ENCODE data around the gene TRIP12. TPM values are rescaled to one million over a fixed set of nuclear protein-coding genes. Genes with fewer than 3 reads are reported as not detected.

TRIP12 gene
- polyA plus RNA-seq, 1 donor from 2014 or later = 57.2 TPM

DNA sequence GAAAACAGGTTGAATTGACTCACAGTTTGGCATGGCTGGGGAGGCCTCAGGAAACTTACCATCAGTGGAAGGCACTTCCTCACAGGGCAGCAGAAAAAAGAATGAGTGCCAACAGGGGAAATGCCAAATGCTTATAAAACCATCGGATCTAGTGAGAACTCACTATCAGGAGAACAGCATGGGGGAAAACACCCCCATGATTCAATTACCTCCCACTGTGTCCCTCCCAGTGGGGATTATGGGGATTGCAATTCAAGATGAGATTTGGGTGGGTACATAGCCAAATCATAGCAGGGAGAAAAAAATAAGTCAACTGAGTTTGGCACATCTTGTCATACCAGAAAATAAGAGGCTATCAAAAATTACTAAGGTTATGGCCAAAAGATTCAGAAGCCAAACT is 96.3 kb downstream of the TRIP12 start:
- no peak overlapping the region for H3K27ac ChIP-seq (ENCODE audit: low read length)
- no peaks in the 10 kb centered on the region for H3F3A ChIP-seq (ENCODE audit: insufficient read depth, low read length, poor library complexity, severe bottlenecking)
- H3K9me3 ChIP-seq (ENCODE audit: low read length) = no peaks in the 10 kb centered on the region
- H3K4me3 ChIP-seq (ENCODE audit: low read length) = no peak overlapping the region
- no peak overlapping the region for H3K4me2 ChIP-seq (ENCODE audit: low read length)
- H3K9ac ChIP-seq (ENCODE audit: low read length) = no peak overlapping the region
- no peak for TF ChIP-seq TAF1 (IDR thresholded peaks at IDR 0.05; ENCODE audit: low read depth)
- no peaks in the 10 kb centered on the region for H3K79me2 ChIP-seq (replicated peaks; ENCODE audit: insufficient read depth, low read length)
- no peaks in the 10 kb centered on the region for H3K27me3 ChIP-seq (ENCODE audit: insufficient read depth, low read depth, low read length)
- H3K36me3 ChIP-seq (ENCODE audit: insufficient read depth, low read length) = no peaks in the 10 kb centered on the region
- H2AFZ ChIP-seq (ENCODE audit: low read depth, low read length) = no peak overlapping the region
- no peaks in the 10 kb centered on the region for H4K20me1 ChIP-seq (ENCODE audit: insufficient read depth)
- H3K9me2 ChIP-seq (ENCODE audit: insufficient read depth, low read length) = no peaks in the 10 kb centered on the region

- H3F3A ChIP-seq (ENCODE audit: insufficient read depth, low read length, poor library complexity, severe bottlenecking) = no peaks in the 10 kb centered on the region
- no peak for TF ChIP-seq EZH2 (IDR thresholded peaks at IDR 0.05; ENCODE audit: borderline replicate concordance, insufficient read depth, low read length, poor library complexity, severe bottlenecking)
- H3K27me3 ChIP-seq (ENCODE audit: insufficient read depth, low read depth, low read length) = no peaks in the 10 kb centered on the region
- no peaks in the 10 kb centered on the region for H4K20me1 ChIP-seq (ENCODE audit: insufficient read depth)
- no peak overlapping the region for H3K4me3 ChIP-seq (ENCODE audit: low read length)
- H3K9me2 ChIP-seq (ENCODE audit: insufficient read depth, low read length) = no peaks in the 10 kb centered on the region
- no peaks in the 10 kb centered on the region for H3K79me2 ChIP-seq (replicated peaks; ENCODE audit: insufficient read depth, low read length)
- H3K4me2 ChIP-seq (ENCODE audit: low read length) = no peak overlapping the region
- no peak overlapping the region for H2AFZ ChIP-seq (ENCODE audit: low read depth, low read length)
- H3K27ac ChIP-seq (ENCODE audit: low read length) = no peak overlapping the region
- no peaks in the 10 kb centered on the region for H3K36me3 ChIP-seq (ENCODE audit: insufficient read depth, low read length)
- no peak overlapping the region for H3K9ac ChIP-seq (ENCODE audit: low read length)
- no peaks in the 10 kb centered on the region for H3K9me3 ChIP-seq (ENCODE audit: low read length)
Observed at GRCh38 chr2:229821316-229821715, 100.5 kb downstream of the TRIP12 start.

- H3K4me2 ChIP-seq (ENCODE audit: low read length) = no peak overlapping the region
- no peaks in the 10 kb centered on the region for H3K27me3 ChIP-seq (ENCODE audit: insufficient read depth, low read depth, low read length)
- no peak for TF ChIP-seq SMC3 (conservative IDR thresholded peaks at IDR 0.05; ENCODE audit: poor library complexity)
- TF ChIP-seq EZH2 (IDR thresholded peaks at IDR 0.05; ENCODE audit: borderline replicate concordance, insufficient read depth, low read length, poor library complexity, severe bottlenecking) = no peak
- TF ChIP-seq RAD21 (conservative IDR thresholded peaks at IDR 0.05) = no peak
- TF ChIP-seq, protein P1, sequence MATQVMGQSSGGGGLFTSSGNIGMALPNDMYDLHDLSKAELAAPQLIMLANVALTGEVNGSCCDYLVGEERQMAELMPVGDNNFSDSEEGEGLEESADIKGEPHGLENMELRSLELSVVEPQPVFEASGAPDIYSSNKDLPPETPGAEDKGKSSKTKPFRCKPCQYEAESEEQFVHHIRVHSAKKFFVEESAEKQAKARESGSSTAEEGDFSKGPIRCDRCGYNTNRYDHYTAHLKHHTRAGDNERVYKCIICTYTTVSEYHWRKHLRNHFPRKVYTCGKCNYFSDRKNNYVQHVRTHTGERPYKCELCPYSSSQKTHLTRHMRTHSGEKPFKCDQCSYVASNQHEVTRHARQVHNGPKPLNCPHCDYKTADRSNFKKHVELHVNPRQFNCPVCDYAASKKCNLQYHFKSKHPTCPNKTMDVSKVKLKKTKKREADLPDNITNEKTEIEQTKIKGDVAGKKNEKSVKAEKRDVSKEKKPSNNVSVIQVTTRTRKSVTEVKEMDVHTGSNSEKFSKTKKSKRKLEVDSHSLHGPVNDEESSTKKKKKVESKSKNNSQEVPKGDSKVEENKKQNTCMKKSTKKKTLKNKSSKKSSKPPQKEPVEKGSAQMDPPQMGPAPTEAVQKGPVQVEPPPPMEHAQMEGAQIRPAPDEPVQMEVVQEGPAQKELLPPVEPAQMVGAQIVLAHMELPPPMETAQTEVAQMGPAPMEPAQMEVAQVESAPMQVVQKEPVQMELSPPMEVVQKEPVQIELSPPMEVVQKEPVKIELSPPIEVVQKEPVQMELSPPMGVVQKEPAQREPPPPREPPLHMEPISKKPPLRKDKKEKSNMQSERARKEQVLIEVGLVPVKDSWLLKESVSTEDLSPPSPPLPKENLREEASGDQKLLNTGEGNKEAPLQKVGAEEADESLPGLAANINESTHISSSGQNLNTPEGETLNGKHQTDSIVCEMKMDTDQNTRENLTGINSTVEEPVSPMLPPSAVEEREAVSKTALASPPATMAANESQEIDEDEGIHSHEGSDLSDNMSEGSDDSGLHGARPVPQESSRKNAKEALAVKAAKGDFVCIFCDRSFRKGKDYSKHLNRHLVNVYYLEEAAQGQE (IDR thresholded peaks at IDR 0.05; ENCODE audit: borderline replicate concordance) = no peak
- TF ChIP-seq TAF1 (IDR thresholded peaks at IDR 0.05; ENCODE audit: low read depth) = no peak
- no peak for TF ChIP-seq MXI1 (conservative IDR thresholded peaks at IDR 0.05; ENCODE audit: poor library complexity, severe bottlenecking)
- no peak for TF ChIP-seq POLR2AphosphoS5 (IDR thresholded peaks at IDR 0.05)
- no peak for TF ChIP-seq EP300 (conservative IDR thresholded peaks at IDR 0.05; ENCODE audit: poor library complexity, severe bottlenecking)
- TF ChIP-seq, protein P2, sequence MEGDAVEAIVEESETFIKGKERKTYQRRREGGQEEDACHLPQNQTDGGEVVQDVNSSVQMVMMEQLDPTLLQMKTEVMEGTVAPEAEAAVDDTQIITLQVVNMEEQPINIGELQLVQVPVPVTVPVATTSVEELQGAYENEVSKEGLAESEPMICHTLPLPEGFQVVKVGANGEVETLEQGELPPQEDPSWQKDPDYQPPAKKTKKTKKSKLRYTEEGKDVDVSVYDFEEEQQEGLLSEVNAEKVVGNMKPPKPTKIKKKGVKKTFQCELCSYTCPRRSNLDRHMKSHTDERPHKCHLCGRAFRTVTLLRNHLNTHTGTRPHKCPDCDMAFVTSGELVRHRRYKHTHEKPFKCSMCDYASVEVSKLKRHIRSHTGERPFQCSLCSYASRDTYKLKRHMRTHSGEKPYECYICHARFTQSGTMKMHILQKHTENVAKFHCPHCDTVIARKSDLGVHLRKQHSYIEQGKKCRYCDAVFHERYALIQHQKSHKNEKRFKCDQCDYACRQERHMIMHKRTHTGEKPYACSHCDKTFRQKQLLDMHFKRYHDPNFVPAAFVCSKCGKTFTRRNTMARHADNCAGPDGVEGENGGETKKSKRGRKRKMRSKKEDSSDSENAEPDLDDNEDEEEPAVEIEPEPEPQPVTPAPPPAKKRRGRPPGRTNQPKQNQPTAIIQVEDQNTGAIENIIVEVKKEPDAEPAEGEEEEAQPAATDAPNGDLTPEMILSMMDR (IDR thresholded peaks at IDR 0.05; ENCODE audit: poor library complexity, severe bottlenecking) = no peak
- H4K20me1 ChIP-seq (ENCODE audit: insufficient read depth) = no peaks in the 10 kb centered on the region
- H3K36me3 ChIP-seq (ENCODE audit: insufficient read depth, low read length) = no peaks in the 10 kb centered on the region
- H3K9me2 ChIP-seq (ENCODE audit: insufficient read depth, low read length) = no peaks in the 10 kb centered on the region
- no peaks in the 10 kb centered on the region for H3F3A ChIP-seq (ENCODE audit: insufficient read depth, low read length, poor library complexity, severe bottlenecking)
- no peak overlapping the region for H2AFZ ChIP-seq (ENCODE audit: low read depth, low read length)
- no peak overlapping the region for H3K4me3 ChIP-seq (ENCODE audit: low read length)
- no peak overlapping the region for H3K27ac ChIP-seq (ENCODE audit: low read length)
- no peaks in the 10 kb centered on the region for H3K79me2 ChIP-seq (replicated peaks; ENCODE audit: insufficient read depth, low read length)
- H3K9me3 ChIP-seq (ENCODE audit: low read length) = no peaks in the 10 kb centered on the region
- no peak overlapping the region for H3K9ac ChIP-seq (ENCODE audit: low read length)
Observed at GRCh38 chr2:229818230-229818629, 103.6 kb downstream of the TRIP12 start.

All from neural cell (in vitro differentiated cells).